Measurements from ENCODE around the gene MAGI1.

The MAGI1 gene

DNA sequence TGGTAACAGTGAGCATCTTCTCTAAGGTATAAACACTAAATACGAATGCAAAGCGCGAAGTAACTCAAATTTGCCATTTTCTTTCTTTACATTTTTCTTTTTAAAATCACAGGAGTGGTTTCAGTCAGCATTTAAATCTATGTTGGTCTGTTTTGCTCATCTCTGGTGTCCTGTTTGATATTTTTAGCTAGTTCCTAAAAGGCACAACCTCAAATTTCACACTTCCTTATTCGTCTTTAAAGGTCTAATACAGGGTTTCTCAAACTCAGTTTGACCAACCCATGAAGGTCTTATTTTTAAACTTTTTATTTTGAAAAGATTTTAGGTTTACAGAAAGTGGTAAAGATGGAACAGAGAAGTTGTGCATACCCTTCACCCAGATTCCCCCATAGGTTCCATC lies 201.1 kb downstream of the MAGI1 start:
- Histone ChIP-seq H3K27ac (replicated peaks) (no peak overlapping the region), H3K4me3 (replicated peaks; ENCODE audit: insufficient read depth, low read length) (no peak overlapping the region), H3K27me3 (ENCODE audit: insufficient read depth, poor library complexity, severe bottlenecking) (no peaks in the 10 kb centered on the region)
- no peak for DNase-seq (ENCODE audit: low read depth in 1 of 2, low spot score in 1 of 2)
- TF ChIP-seq GABPA (IDR thresholded peaks at IDR 0.05; ENCODE audit: low read depth) (no peak), POLR2AphosphoS5 (IDR thresholded peaks at IDR 0.05; ENCODE audit: low read depth) (no peak), REST (IDR thresholded peaks at IDR 0.05; ENCODE audit: insufficient replicate concordance, low read depth) (no peak), SPI1 (IDR thresholded peaks at IDR 0.05; ENCODE audit: borderline replicate concordance, low read depth) (no peak)
- TF ChIP-seq, protein P1, sequence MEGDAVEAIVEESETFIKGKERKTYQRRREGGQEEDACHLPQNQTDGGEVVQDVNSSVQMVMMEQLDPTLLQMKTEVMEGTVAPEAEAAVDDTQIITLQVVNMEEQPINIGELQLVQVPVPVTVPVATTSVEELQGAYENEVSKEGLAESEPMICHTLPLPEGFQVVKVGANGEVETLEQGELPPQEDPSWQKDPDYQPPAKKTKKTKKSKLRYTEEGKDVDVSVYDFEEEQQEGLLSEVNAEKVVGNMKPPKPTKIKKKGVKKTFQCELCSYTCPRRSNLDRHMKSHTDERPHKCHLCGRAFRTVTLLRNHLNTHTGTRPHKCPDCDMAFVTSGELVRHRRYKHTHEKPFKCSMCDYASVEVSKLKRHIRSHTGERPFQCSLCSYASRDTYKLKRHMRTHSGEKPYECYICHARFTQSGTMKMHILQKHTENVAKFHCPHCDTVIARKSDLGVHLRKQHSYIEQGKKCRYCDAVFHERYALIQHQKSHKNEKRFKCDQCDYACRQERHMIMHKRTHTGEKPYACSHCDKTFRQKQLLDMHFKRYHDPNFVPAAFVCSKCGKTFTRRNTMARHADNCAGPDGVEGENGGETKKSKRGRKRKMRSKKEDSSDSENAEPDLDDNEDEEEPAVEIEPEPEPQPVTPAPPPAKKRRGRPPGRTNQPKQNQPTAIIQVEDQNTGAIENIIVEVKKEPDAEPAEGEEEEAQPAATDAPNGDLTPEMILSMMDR (IDR thresholded peaks at IDR 0.05; ENCODE audit: insufficient read depth, low read length), result no peak

GRCh38 chr3:65836047-65836446 lies 202.7 kb downstream of the MAGI1 start:
- H3K4me3 ChIP-seq (replicated peaks; ENCODE audit: insufficient read depth, low read length), result no peak overlapping the region
- no peak overlapping the region for H3K27ac ChIP-seq (replicated peaks)
- DNase-seq (ENCODE audit: low read depth in 1 of 2, low spot score in 1 of 2), result no peak
- TF ChIP-seq POLR2AphosphoS5 (IDR thresholded peaks at IDR 0.05; ENCODE audit: low read depth), result no peak
- no peak for TF ChIP-seq REST (IDR thresholded peaks at IDR 0.05; ENCODE audit: insufficient replicate concordance, low read depth)
- TF ChIP-seq, protein P1 (IDR thresholded peaks at IDR 0.05; ENCODE audit: insufficient read depth, low read length), result no peak
- TF ChIP-seq GABPA (IDR thresholded peaks at IDR 0.05; ENCODE audit: low read depth), result no peak
- no peak for TF ChIP-seq SPI1 (IDR thresholded peaks at IDR 0.05; ENCODE audit: borderline replicate concordance, low read depth)
- H3K27me3 ChIP-seq (ENCODE audit: insufficient read depth, poor library complexity, severe bottlenecking), result no peaks in the 10 kb centered on the region

DNA sequence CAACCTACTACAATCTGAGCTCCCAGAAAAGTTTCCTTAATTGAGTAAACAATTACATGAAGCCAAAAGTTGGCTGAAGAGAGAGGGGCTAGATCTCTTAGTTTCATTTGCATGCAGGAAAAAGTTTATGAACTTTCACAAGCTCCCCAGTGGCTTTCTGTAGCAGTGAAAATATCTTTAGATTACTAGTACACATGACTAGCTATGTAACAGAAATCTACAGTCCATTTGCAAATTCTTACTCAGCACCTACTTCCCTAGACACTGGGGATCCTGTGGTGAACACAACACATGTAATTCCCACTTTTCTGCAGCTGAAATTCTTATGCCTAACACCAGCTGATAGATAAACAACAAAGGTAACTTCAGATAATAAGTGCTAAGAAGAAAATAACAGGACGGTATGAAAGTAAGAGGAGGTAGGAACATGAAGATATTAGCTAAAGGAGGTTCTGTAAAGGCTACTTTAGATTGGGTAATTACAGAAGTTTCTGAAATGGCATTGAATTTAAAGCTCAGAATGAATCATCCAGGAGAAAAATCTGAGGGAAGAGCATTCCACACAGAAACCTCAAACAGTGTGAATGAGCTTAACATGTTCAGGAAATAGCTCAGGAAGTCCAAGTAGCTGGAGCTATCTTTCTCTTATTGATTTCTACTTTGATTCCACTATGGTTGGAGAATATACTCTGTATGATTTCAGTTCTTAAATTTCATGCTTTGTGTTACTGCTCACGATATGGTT lies 204.8 kb downstream of the MAGI1 start:
- Histone ChIP-seq H3K27me3 (ENCODE audit: insufficient read depth, poor library complexity, severe bottlenecking) (no peaks in the 10 kb centered on the region), H3K27ac (replicated peaks) (no peak overlapping the region), H3K4me3 (replicated peaks; ENCODE audit: insufficient read depth, low read length) (no peak overlapping the region)
- DNase-seq (ENCODE audit: low read depth in 1 of 2, low spot score in 1 of 2), result no peak
- TF ChIP-seq GABPA (IDR thresholded peaks at IDR 0.05; ENCODE audit: low read depth), result no peak
- TF ChIP-seq, protein P1 (IDR thresholded peaks at IDR 0.05; ENCODE audit: insufficient read depth, low read length), result no peak
- TF ChIP-seq SPI1 (IDR thresholded peaks at IDR 0.05; ENCODE audit: borderline replicate concordance, low read depth), result no peak
- no peak for TF ChIP-seq POLR2AphosphoS5 (IDR thresholded peaks at IDR 0.05; ENCODE audit: low read depth)

Measured in HL-60 (cell line).